ENCODE measurements around the gene STK32B. TPM values are rescaled to one million over a fixed set of nuclear protein-coding genes. Genes with fewer than 3 reads are reported as not detected.

STK32B gene
- total RNA-seq, 1 donor from 2014 or later = 2.5 TPM

- H3K4me1 Mint-ChIP-seq (ENCODE audit: low read depth, unreplicated experiment) = no peaks in the 10 kb centered on the region
- H3K9me3 Mint-ChIP-seq (ENCODE audit: unreplicated experiment) = peaks cover 3% of the 10 kb centered on the region
- no peak overlapping the region for H3K27ac Mint-ChIP-seq (ENCODE audit: unreplicated experiment)
- H3K36me3 Mint-ChIP-seq (ENCODE audit: unreplicated experiment) = no peaks in the 10 kb centered on the region
- TF ChIP-seq CTCF (IDR thresholded peaks at IDR 0.05; ENCODE audit: partially characterized antibody, unreplicated experiment) = no peak
- H3K27me3 Mint-ChIP-seq (ENCODE audit: unreplicated experiment) = peaks cover 5% of the 10 kb centered on the region
- H3K4me3 Mint-ChIP-seq (ENCODE audit: unreplicated experiment) = no peak overlapping the region
- DNase-seq = no peak
Measured at GRCh38 chr4:5040856-5041620, 10.2 kb upstream of the STK32B start.

GRCh38 chr4:5041699-5042098 is 9.6 kb upstream of the STK32B start:
- Mint-ChIP-seq H3K27me3 (ENCODE audit: unreplicated experiment) (peaks cover 5% of the 10 kb centered on the region), H3K4me3 (ENCODE audit: unreplicated experiment) (no peak overlapping the region), H3K27ac (ENCODE audit: unreplicated experiment) (no peak overlapping the region), H3K4me1 (ENCODE audit: low read depth, unreplicated experiment) (no peaks in the 10 kb centered on the region), H3K36me3 (ENCODE audit: unreplicated experiment) (no peaks in the 10 kb centered on the region), H3K9me3 (ENCODE audit: unreplicated experiment) (peaks cover 3% of the 10 kb centered on the region)
- no peak for DNase-seq
- no peak for TF ChIP-seq CTCF (IDR thresholded peaks at IDR 0.05; ENCODE audit: partially characterized antibody, unreplicated experiment)

- Mint-ChIP-seq H3K27me3 (ENCODE audit: unreplicated experiment) (peaks cover 5% of the 10 kb centered on the region), H3K4me3 (ENCODE audit: unreplicated experiment) (no peak overlapping the region), H3K36me3 (ENCODE audit: unreplicated experiment) (no peaks in the 10 kb centered on the region), H3K27ac (ENCODE audit: unreplicated experiment) (no peak overlapping the region), H3K9me3 (ENCODE audit: unreplicated experiment) (peaks cover 3% of the 10 kb centered on the region), H3K4me1 (ENCODE audit: low read depth, unreplicated experiment) (no peaks in the 10 kb centered on the region)
- DNase-seq = no peak
- TF ChIP-seq CTCF (IDR thresholded peaks at IDR 0.05; ENCODE audit: partially characterized antibody, unreplicated experiment) = no peak
Measured at GRCh38 chr4:5043579-5043978, 7.7 kb upstream of the STK32B start.

GRCh38 chr4:5044341-5044740 is 6.9 kb upstream of the STK32B start:
- no peaks in the 10 kb centered on the region for H3K4me1 Mint-ChIP-seq (ENCODE audit: low read depth, unreplicated experiment)
- H3K27me3 Mint-ChIP-seq (ENCODE audit: unreplicated experiment) = peaks cover 5% of the 10 kb centered on the region
- H3K27ac Mint-ChIP-seq (ENCODE audit: unreplicated experiment) = no peak overlapping the region
- no peak for DNase-seq
- H3K4me3 Mint-ChIP-seq (ENCODE audit: unreplicated experiment) = no peak overlapping the region
- H3K36me3 Mint-ChIP-seq (ENCODE audit: unreplicated experiment) = no peaks in the 10 kb centered on the region
- TF ChIP-seq CTCF (IDR thresholded peaks at IDR 0.05; ENCODE audit: partially characterized antibody, unreplicated experiment) = no peak
- peaks cover 3% of the 10 kb centered on the region for H3K9me3 Mint-ChIP-seq (ENCODE audit: unreplicated experiment)

GRCh38 chr4:5045097-5045496 is 6.2 kb upstream of the STK32B start:
- Mint-ChIP-seq H3K27me3 (ENCODE audit: unreplicated experiment) (peaks cover 5% of the 10 kb centered on the region), H3K9me3 (ENCODE audit: unreplicated experiment) (peaks cover 3% of the 10 kb centered on the region), H3K4me3 (ENCODE audit: unreplicated experiment) (no peak overlapping the region), H3K4me1 (ENCODE audit: low read depth, unreplicated experiment) (no peaks in the 10 kb centered on the region), H3K36me3 (ENCODE audit: unreplicated experiment) (no peaks in the 10 kb centered on the region), H3K27ac (ENCODE audit: unreplicated experiment) (no peak overlapping the region)
- TF ChIP-seq CTCF (IDR thresholded peaks at IDR 0.05; ENCODE audit: partially characterized antibody, unreplicated experiment) = no peak
- no peak for DNase-seq

Measured in glutamatergic neuron (in vitro differentiated cells).